ENCODE data around the gene APBB2. TPM values are rescaled to one million over a fixed set of nuclear protein-coding genes. Genes with fewer than 3 reads are reported as not detected.

Gene APBB2
- total RNA-seq, 2 donors from 2014 or later = 34.8 to 42.8 TPM

GRCh38 chr4:40933272-40934053 is 280.9 kb downstream of the APBB2 start:
- no peak overlapping the region for H3K27ac ChIP-seq
- H3K27me3 ChIP-seq = no peaks in the 10 kb centered on the region
- TF ChIP-seq POLR2A (IDR thresholded peaks at IDR 0.05) (no peak), CTCF (IDR thresholded peaks at IDR 0.05) (no peak)
- intact Hi-C loops (cut with DNase I) = no loop called here
- no peak for DNase-seq
- WGBS, 2 donors = 91 to 96% methylated on average over 7 to 9 of the region's 11 CpGs
- H3K36me3 ChIP-seq (replicated peaks in 1 of 2; ENCODE audit: insufficient read depth in 1 of 2, low read depth in 2 of 2) = no peaks in the 10 kb centered on the region
- ATAC-seq = no peak
- H3K4me1 ChIP-seq = no peaks in the 10 kb centered on the region
- no peaks in the 10 kb centered on the region for H3K9me3 ChIP-seq
- no peak overlapping the region for H3K4me3 ChIP-seq

- 80 to 86% methylated on average over 3 of the region's 3 CpGs for WGBS, 2 donors
- Histone ChIP-seq H3K36me3 (replicated peaks in 1 of 2; ENCODE audit: insufficient read depth in 1 of 2, low read depth in 2 of 2) (no peaks in the 10 kb centered on the region), H3K4me1 (peaks cover 5% of the 10 kb centered on the region), H3K9me3 (no peaks in the 10 kb centered on the region), H3K4me3 (no peak overlapping the region), H3K27ac (no peak overlapping the region), H3K27me3 (no peaks in the 10 kb centered on the region)
- intact Hi-C loops (cut with DNase I) = no loop called here
- TF ChIP-seq CTCF (IDR thresholded peaks at IDR 0.05) (no peak), POLR2A (IDR thresholded peaks at IDR 0.05) (no peak)
- ATAC-seq (no peak), DNase-seq (no peak)
These were observed 282.5 kb downstream of the APBB2 start for GRCh38 chr4:40931841-40932240.

- peaks cover 5% of the 10 kb centered on the region for H3K4me1 ChIP-seq
- H3K27me3 ChIP-seq = no peaks in the 10 kb centered on the region
- intact Hi-C loops (cut with DNase I) = no loop called here
- no peak for DNase-seq
- H3K4me3 ChIP-seq = no peak overlapping the region
- no peak for TF ChIP-seq CTCF (IDR thresholded peaks at IDR 0.05)
- TF ChIP-seq POLR2A (IDR thresholded peaks at IDR 0.05) = no peak
- H3K36me3 ChIP-seq (replicated peaks in 1 of 2; ENCODE audit: insufficient read depth in 1 of 2, low read depth in 2 of 2) = no peaks in the 10 kb centered on the region
- WGBS, 2 donors = 84 to 95% methylated on average over 6 of the region's 6 CpGs
- no peak overlapping the region for H3K27ac ChIP-seq
- no peaks in the 10 kb centered on the region for H3K9me3 ChIP-seq
- no peak for ATAC-seq
These were observed 283.1 kb downstream of the APBB2 start for GRCh38 chr4:40931238-40931637.

GRCh38 chr4:40927074-40927473 is 287.3 kb downstream of the APBB2 start:
- 66 to 70% methylated on average over 4 of the region's 4 CpGs for WGBS, 2 donors
- ATAC-seq (no peak), DNase-seq (no peak)
- no peak overlapping the region for H3K4me3 ChIP-seq
- intact Hi-C loops (cut with DNase I) = loop anchor here (5.0 kb wide), 1 partner anchor 285 kb away; the partner anchor contains the start of gene APBB2
- no peaks in the 10 kb centered on the region for H3K27me3 ChIP-seq
- TF ChIP-seq CTCF (IDR thresholded peaks at IDR 0.05) (no peak), POLR2A (IDR thresholded peaks at IDR 0.05) (no peak)
- no peaks in the 10 kb centered on the region for H3K36me3 ChIP-seq (replicated peaks in 1 of 2; ENCODE audit: insufficient read depth in 1 of 2, low read depth in 2 of 2)
- H3K9me3 ChIP-seq = no peaks in the 10 kb centered on the region
- H3K27ac ChIP-seq = no peak overlapping the region
- peaks cover 15% of the 10 kb centered on the region for H3K4me1 ChIP-seq

GRCh38 chr4:40924793-40925117 is 289.6 kb downstream of the APBB2 start:
- H3K27ac ChIP-seq = no peak overlapping the region
- DNase-seq = no peak
- H3K27me3 ChIP-seq = no peaks in the 10 kb centered on the region
- H3K4me3 ChIP-seq = no peak overlapping the region
- peaks cover 15% of the 10 kb centered on the region for H3K4me1 ChIP-seq
- no peaks in the 10 kb centered on the region for H3K36me3 ChIP-seq (replicated peaks in 1 of 2; ENCODE audit: insufficient read depth in 1 of 2, low read depth in 2 of 2)
- WGBS, 2 donors = 76 to 81% methylated on average over 6 of the region's 6 CpGs
- H3K9me3 ChIP-seq = no peaks in the 10 kb centered on the region
- intact Hi-C loops (cut with DNase I) = loop anchor here (5.0 kb wide), 1 partner anchor 288 kb away; the partner anchor contains the start of gene APBB2
- TF ChIP-seq CTCF (IDR thresholded peaks at IDR 0.05) (no peak), POLR2A (IDR thresholded peaks at IDR 0.05) (no peak)
- ATAC-seq = no peak
